T-helper 1 cell treated with Interleukin-12 subunit alpha and Interleukin-12 subunit beta and Interleukin-4 antibody, amounts not matched to agents 30 μg/mL and 1 μg/mL, for 36 hours (primary cell): ENCODE measurements around the gene TRIM75.

Experiments
- H3K27ac Mint-ChIP-seq: one replicate; pipeline ENCODE4 v1.8.0; 2021; ENCODE audit warnings: mild to moderate bottlenecking, mixed read lengths
- H3K27me3 Mint-ChIP-seq: one replicate; pipeline ENCODE4 v1.8.0; 2021; ENCODE audit warnings: low read depth, mixed read lengths
- H3K36me3 Mint-ChIP-seq: one replicate; pipeline ENCODE4 v1.8.0; 2021; ENCODE audit warnings: low read depth, mixed read lengths
- H3K4me1 Mint-ChIP-seq: one replicate; pipeline ENCODE4 v1.8.0; 2021; ENCODE audit warnings: low read depth, mixed read lengths
- H3K4me3 Mint-ChIP-seq: one replicate; pipeline ENCODE4 v1.8.0; 2021; ENCODE audit warnings: mild to moderate bottlenecking, moderate library complexity, mixed read lengths
- H3K9me3 Mint-ChIP-seq: one replicate; pipeline ENCODE4 v1.8.0; 2021; ENCODE audit warnings: mixed read lengths

TRIM75 gene

DNA sequence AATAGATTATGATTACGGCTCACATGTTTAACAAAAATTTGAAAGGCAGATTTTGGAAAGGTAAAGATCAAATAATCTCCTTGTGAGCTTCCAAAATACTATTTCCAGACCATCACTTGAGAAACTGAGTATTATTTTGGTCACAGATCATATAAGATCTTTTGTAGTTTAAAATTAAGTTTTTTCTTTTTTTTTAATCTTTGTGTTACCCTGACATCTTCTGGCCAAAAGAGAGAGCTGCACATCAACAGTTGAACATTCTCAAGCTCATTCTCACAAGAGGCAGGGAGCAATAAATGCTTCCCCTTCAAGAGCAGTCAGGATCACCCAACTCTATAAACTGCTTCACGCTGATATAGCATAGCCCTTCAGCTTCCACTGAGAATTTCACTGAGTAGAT lies 43.1 kb downstream of the TRIM75 start:
- H3K27me3 Mint-ChIP-seq: no peaks in the 10 kb centered on the region
- H3K9me3 Mint-ChIP-seq: no peaks in the 10 kb centered on the region
- H3K36me3 Mint-ChIP-seq: no peaks in the 10 kb centered on the region
- no peak overlapping the region for H3K4me3 Mint-ChIP-seq
- no peak overlapping the region for H3K27ac Mint-ChIP-seq
- H3K4me1 Mint-ChIP-seq: no peaks in the 10 kb centered on the region

DNA sequence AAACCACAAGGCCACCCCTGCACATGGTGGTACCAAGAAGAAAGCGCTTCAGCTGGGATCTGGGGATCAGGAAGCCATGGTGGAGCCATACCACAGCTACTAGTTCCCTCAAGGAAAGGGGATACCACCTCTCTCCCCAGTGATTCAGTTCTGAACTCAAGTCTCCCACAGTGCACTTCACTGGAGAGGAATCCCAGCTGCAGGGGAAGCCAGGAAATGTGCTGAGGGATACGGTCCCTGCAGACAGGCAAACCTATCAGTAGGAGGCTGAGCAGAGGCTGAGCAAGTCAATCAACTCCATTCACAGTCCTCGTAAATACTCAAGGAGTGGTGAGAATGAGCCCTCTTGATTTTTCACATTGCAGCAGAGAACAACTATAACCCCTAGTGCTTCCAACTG lies 48.0 kb downstream of the TRIM75 start:
- no peaks in the 10 kb centered on the region for H3K4me1 Mint-ChIP-seq
- no peaks in the 10 kb centered on the region for H3K36me3 Mint-ChIP-seq
- no peaks in the 10 kb centered on the region for H3K9me3 Mint-ChIP-seq
- no peak overlapping the region for H3K27ac Mint-ChIP-seq
- H3K27me3 Mint-ChIP-seq: no peaks in the 10 kb centered on the region
- no peak overlapping the region for H3K4me3 Mint-ChIP-seq

DNA sequence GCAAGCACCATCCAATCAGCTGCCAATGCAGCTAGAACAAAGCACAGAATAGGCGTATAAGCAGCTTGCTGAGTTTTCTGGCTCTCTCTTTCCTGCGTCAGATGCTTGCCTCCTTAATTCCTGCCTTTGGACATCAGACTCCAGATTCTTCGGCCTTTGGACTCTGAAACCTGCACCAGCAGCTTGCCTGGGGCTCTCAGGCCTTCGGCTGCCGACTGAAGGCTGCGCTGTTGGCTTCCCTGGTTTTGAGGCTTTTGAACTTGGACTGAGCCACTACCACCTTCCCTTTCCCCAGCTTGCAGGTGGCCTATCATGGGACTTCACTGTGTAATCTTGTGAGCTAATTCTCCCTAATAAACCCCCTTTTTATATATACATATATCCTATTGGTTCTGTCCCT lies 52.9 kb downstream of the TRIM75 start:
- H3K36me3 Mint-ChIP-seq: no peaks in the 10 kb centered on the region
- H3K4me1 Mint-ChIP-seq: no peaks in the 10 kb centered on the region
- H3K4me3 Mint-ChIP-seq: no peak overlapping the region
- no peaks in the 10 kb centered on the region for H3K9me3 Mint-ChIP-seq
- H3K27ac Mint-ChIP-seq: no peak overlapping the region
- no peaks in the 10 kb centered on the region for H3K27me3 Mint-ChIP-seq
